Activated T-cell treated with anti-CD3 and anti-CD28 coated beads, Interleukin-2, amount 50 U/mL, for 48 hours (primary cell): ENCODE data around the gene ARHGAP8.
"Not testable (repeated sequence)": the region's sequence is repeated elsewhere in the genome, so short reads cannot be mapped to it uniquely, and the experiment has no call there.

ENCODE experiments used
- DNase-seq, 2 experiments: peaks; one replicate each; pipeline ENCODE4 v3.0.0-alpha.2; 2020

The ARHGAP8 gene

GRCh38 chr22:44891791-44892190 lies 139.4 kb downstream of the ARHGAP8 start:
- DNase-seq: no peak

DNA sequence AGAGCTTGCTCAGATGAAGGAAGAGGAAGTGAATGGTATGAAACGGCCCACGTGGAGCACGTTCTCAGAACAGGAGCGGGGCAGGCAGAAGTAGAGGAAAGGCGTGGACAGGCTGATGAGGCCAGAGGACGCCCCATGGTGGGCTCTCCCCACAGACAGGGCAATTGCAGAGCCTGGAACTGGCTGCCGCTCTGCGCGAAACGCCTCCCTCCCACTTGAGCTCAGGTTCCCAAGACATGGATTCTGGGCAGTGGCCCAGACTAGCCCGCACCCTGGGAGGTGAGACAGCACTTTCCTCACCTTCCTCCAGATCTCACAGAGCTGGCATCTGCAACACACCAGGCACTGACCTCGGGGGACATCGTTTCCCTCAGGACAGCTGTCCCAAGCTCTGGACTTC lies 139.9 kb downstream of the ARHGAP8 start:
- no peak for DNase-seq

GRCh38 chr22:44892803-44893730 lies 140.7 kb downstream of the ARHGAP8 start:
- no peak for DNase-seq

- no peak for DNase-seq
Observed at GRCh38 chr22:44893731-44894080, 141.3 kb downstream of the ARHGAP8 start.

DNA sequence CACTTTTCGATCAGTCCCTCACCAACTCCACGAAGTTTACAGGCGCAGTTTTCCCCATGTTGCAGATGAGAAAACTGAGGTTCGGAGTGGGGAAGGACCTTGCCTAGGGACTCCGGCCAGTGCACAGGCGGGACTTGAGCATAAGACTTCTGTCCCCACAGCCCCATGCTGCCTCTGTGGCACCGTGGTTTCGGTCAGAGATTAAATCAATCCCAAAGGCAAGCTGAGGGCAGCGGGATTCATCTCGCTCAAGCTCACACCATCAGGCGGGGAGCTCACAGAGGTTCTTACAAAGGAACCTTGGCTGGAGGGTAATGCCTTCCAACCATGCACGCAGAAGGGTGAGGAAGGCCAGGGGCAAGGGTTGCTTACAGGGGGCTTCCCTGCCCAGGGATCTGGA lies 141.9 kb downstream of the ARHGAP8 start:
- no peak for DNase-seq

DNA sequence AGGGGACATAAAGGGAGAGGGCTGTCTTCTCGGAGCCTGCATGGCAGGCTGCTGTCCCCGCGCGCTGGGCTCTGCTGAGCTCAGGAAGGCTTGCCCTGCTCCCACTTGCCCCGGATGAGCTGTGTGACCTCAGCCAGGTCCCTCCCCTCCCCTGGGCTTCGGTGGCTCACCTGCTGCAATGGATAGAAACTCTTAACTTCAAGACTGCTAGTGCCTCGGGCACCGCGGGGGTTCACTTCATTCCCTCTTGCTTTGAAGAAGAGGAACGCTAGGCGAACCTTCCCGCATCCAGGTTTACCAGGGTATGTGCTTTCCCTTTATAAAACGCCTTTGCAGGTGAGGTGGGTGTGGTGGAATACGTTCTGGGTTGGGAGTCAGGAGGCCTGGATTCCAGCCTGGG lies 142.4 kb downstream of the ARHGAP8 start:
- no peak for DNase-seq

DNA sequence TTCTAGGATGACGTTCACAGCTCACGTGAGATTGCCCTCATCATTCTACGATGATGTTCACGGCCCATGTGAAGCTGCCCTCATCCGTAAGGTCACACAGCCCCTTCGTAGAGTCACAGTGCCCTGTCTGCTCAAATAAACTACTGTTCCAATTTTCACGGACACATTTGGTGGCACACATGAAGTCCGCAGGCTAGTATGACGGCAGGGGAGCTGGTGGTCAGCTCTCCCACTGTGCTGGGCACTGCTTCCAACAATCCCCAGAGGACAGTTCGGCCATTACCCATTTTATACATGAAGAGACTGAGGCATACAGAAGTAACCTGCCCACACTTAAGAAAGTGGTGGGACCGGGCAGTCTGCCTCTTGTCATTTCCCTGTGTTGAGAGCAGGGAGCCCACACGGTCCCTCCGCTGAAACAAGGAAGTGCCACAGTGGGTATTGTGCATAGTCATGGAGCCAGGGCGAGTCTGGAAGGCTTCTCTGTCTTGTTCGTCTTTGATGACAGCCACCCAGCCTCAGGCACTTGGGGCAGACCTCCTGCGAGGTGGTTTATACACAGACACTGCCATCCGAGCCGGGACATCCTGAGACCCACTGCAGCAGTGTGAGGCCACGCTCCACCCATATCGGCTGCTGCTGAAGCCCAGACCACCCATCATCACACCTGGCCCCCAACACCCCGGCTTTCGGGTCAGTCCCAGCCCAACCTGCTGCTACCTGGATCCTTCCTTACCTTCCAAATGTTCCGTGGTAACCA lies 143.1 kb downstream of the ARHGAP8 start:
- no peak for DNase-seq

DNA sequence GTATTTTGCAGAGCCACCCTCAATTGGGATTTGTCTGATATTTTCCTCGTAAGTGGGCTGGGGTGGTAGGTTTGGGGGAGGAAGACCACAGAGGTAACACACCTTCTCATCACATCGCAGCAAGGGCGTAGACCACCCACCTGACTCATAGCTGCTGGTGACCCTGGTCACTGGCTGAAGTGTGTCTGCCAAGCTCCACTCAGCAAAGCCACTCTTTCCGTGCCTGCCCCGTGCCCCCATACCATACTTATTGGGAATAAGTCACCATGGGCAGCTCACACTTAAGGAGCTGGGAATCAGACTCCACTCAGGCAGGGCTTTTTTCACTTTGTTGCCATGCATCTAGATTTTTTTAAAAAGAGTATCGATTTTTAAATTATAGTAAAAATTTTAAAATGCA lies 145.9 kb downstream of the ARHGAP8 start:
- no peak for DNase-seq

- DNase-seq: no peak
Observed at GRCh38 chr22:44901301-44901700, 148.9 kb downstream of the ARHGAP8 start.

- not testable (repeated sequence) for DNase-seq
Observed at GRCh38 chr22:44903164-44903563, 150.8 kb downstream of the ARHGAP8 start.

DNA sequence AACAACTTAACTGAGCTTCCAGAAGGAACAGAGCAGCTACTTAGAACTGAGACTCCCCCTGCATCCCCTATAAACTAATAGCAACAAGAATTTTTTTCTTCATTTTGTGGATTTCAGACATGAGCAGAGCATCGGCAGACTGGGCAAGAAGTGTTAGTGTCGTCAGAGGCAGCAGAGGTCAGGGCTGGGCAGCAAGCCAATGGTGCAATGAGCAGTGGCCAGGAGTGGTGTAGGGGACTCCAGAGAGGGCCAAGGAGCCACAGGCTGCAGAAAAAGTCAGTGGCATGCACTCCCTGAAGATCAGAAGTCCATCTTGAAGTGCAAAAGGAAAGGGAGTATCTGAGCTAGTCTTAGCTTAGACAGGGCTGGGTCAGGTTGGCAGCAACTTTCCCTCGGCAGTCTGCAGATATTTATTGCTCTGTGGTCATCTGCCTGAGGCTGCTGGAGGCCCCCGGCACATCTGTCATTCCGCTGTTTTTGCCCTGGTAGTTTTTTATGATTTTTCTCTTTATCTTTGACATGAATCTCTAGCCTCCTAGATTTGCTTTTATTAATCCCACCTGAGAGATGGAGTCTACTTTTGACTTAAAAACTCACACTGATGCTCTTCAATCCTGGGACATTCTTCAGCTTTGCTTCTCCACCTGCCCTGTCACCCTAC lies 152.2 kb downstream of the ARHGAP8 start:
- DNase-seq: not testable (repeated sequence)

GRCh38 chr22:44906248-44906936 lies 154.0 kb downstream of the ARHGAP8 start:
- no peak for DNase-seq

GRCh38 chr22:44906999-44907644 lies 154.7 kb downstream of the ARHGAP8 start:
- DNase-seq: no peak

- DNase-seq: no peak
Observed at GRCh38 chr22:44907765-44908737, 155.7 kb downstream of the ARHGAP8 start.

- no peak for DNase-seq
Observed at GRCh38 chr22:44909241-44909640, 156.9 kb downstream of the ARHGAP8 start.
